Aorta (tissue), 5 donors: ENCODE measurements around the gene DPP8. TPM values are rescaled to one million over a fixed set of nuclear protein-coding genes. Genes with fewer than 3 reads are reported as not detected.

Source experiments
- ATAC-seq: fragments of 200-7000 bp; cut with Tn5 transposase; one replicate; pipeline ENCODE4 v1.9.1; 2022; ENCODE audit warnings: moderate library complexity; ENCODE audit not compliant: low FRiP score
- DNase-seq, 2 donors: peaks; one replicate each; pipeline ENCODE4 v3.0.0-alpha.2; 2020
- H3K27ac ChIP-seq, 2 donors: one replicate each; pipeline ENCODE4 v1.5.1; 2013; ENCODE audit warnings: low read length in 2 of 2, mild to moderate bottlenecking in 2 of 2, moderate library complexity in 2 of 2, control low read depth in 1 of 2, inconsistent platforms in 1 of 2, low read depth in 1 of 2
- H3K27me3 ChIP-seq, 2 donors: one replicate each; pipeline ENCODE4 v1.6.1; 2013; ENCODE audit warnings: control low read depth in 1 of 2, low read length in 1 of 2, mild to moderate bottlenecking in 1 of 2, moderate library complexity in 1 of 2; ENCODE audit not compliant: insufficient read depth in 2 of 2, control insufficient read depth in 1 of 2
- H3K36me3 ChIP-seq, 2 donors: one replicate each; pipeline ENCODE4 v1.6.1; 2013; ENCODE audit warnings: control low read depth in 1 of 2, low read length in 1 of 2, mild to moderate bottlenecking in 1 of 2; ENCODE audit not compliant: insufficient read depth in 2 of 2, control insufficient read depth in 1 of 2
- H3K4me1 ChIP-seq, 2 donors: one replicate each; pipeline ENCODE4 v1.6.1; 2013; ENCODE audit warnings: low read length in 2 of 2, control low read depth in 1 of 2, mild to moderate bottlenecking in 1 of 2, moderate library complexity in 1 of 2; ENCODE audit not compliant: insufficient read depth in 2 of 2, control insufficient read depth in 1 of 2
- H3K4me3 ChIP-seq, 2 donors: one replicate each; pipeline ENCODE4 v1.5.1; 2013; ENCODE audit warnings: low read length in 2 of 2, control low read depth in 1 of 2, mild to moderate bottlenecking in 1 of 2
- H3K9me3 ChIP-seq: one replicate; pipeline ENCODE4 v1.6.1; 2013; ENCODE audit warnings: mild to moderate bottlenecking, low read length; ENCODE audit not compliant: control insufficient read depth
- WGBS, 2 donors: extraction: QIAGEN DNeasy Blood & Tissue Kit; methylation state at CpG; one replicate each; pipeline ENCODE4 v1.1.7; 2013; 5-methylcytosine and 5-hydroxymethylcytosine counted together
- intact Hi-C, 2 donors: fragments of 100-400 bp; cut with DNase I; formaldehyde crosslinking; loops; one replicate each; pipeline versions ENCODE4 v1.14.2 to v1.15.0; 2022
- polyA plus RNA-seq, 2 donors: library from polyadenylated mRNA; stranded (reverse); fragments of 200-250 nt; gene quantifications; one replicate each; pipeline ENCODE4 v1.2.3, GENCODE V29; 2013
- total RNA-seq, 2 donors: library from RNA; stranded (reverse); fragmentation: NEBNext Ultra II Directional; extraction: Animal tissue kit (Norgen Biotek cat#: 25700); gene quantifications; one replicate each; pipeline ENCODE4 v1.2.1, GENCODE V29; 2021
- donor health status: healthy with polysubstance abuse.
- donor health status: Bipolar disorder and iron deficiency.
- donor health status: DM: no; HTN: no; CAD: no.
- donor health status: DM: no; HTN: no; CAD: no.
- donor health status: DM: yes; HTN: yes; CAD: no.

DPP8 gene
- total and polyA plus RNA-seq, 4 donors: 10.6 to 43.7 (median 25.6) TPM

DNA sequence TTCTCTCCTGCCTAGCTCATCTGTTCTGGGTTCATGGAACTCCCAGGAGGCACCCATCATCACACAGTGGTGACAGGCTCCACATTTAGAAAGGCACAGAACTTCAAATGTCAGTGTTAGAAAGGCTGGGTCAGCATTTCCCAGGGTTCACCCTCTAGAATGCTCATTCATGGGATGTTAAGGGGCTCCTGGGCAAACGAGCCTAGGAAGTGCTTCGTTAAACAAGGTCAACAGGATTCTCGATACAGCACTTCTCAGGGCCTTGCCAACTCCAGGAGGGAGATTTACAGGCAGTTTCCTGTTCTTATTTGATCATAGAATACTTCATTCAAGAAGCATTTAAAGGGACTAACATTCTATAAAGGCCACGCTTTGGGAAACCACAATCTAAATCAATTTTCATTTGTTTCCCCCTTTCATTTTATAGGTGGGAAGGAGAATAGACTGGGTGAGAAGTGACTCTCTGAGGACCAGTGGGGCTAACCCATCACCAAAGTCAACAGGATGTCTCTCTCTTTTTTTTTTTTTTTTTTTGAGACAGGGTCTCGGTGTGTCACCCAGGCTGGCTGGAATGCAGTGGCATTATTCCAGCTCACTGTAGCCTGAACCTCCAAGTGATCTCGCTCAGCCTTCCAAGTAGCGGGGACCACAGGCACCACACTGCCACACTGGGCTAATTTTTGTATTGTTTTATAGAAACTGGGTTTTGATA lies 109.0 kb downstream of the DPP8 start:
- 52 to 61% methylated on average over 7 of the region's 7 CpGs for WGBS, 2 donors

DNA sequence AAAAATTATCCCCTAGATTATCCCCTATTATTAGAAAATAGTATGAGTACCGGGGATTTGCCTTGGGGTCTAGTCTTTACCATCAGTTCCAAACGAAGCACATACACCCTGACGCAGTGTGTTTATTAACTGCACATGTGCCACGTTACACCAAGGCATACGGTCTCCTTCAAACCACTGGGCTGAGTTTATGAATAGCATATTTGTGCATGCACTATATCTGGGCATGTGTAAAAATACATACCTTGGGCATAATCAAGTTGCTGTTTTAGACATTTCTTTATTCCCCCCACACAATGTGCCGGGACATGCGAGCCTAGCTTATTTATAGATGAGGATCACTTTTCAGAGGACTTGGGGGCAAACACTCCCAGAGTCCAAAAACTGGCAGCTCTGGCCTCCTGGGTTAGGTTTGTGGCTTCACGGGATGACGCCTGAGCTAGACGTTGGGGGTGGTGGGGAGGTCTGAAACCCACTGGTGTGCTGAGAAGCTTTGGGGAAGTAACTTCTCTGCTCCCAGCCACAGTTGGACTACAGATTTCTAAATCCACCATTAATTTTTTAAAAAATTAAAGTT lies 111.0 kb downstream of the DPP8 start:
- no peak overlapping the region for H3K4me3 ChIP-seq
- no peaks in the 10 kb centered on the region for H3K36me3 ChIP-seq
- intact Hi-C loops: no loop called here
- WGBS, 2 donors: 82 to 87% methylated on average over 10 of the region's 10 CpGs
- H3K27me3 ChIP-seq: no peaks in the 10 kb centered on the region
- no peaks in the 10 kb centered on the region for H3K9me3 ChIP-seq
- no peaks in the 10 kb centered on the region for H3K4me1 ChIP-seq
- ATAC-seq (no peak), DNase-seq (no peak)
- H3K27ac ChIP-seq: no peak overlapping the region

More for the DNA sequence above, 109.0 kb downstream of the DPP8 start:
- DNase-seq (peak in 1 of 2 donors; percentile 17), ATAC-seq (no peak)
- Histone ChIP-seq H3K27ac (no peak overlapping the region), H3K9me3 (no peaks in the 10 kb centered on the region), H3K36me3 (no peaks in the 10 kb centered on the region), H3K4me1 (no peaks in the 10 kb centered on the region), H3K4me3 (no peak overlapping the region), H3K27me3 (no peaks in the 10 kb centered on the region)
- intact Hi-C loops: no loop called here

DNA sequence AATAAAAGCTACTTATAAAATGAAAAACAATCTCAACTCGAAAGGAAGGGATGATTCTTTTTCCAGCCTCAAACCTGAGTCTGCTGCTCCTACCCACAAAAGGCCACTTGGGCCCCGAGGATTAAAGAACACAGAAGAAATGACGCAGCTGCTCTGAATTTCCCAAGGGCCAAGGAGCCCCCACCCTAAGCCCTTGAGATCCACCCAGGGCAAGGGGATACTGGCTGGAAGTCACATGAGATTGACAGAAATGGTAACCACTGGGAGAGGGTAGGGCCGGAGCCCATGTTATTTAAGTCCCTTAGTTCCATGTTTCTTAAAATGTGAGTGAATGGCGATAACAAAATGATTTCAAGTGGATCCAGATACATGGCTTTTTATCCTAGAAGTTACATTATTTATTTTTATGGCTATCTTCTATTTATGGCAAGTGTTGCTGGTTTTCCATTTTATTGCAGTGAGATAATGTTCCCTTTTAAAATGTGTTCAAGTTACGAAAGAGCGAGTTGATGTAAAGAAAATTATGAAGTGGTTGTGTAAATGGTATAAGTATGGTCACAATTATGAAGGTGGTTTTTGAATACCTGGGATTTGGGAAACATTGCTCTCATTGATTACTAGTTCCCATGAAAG lies 111.6 kb downstream of the DPP8 start:
- WGBS, 2 donors: 88 to 90% methylated on average over 7 of the region's 7 CpGs
- Histone ChIP-seq H3K27me3 (no peaks in the 10 kb centered on the region), H3K4me3 (no peak overlapping the region), H3K36me3 (no peaks in the 10 kb centered on the region), H3K9me3 (no peaks in the 10 kb centered on the region), H3K27ac (no peak overlapping the region), H3K4me1 (no peaks in the 10 kb centered on the region)
- intact Hi-C loops: no loop called here
- DNase-seq (peak in 1 of 2 donors; percentile 3), ATAC-seq (no peak)

DNA sequence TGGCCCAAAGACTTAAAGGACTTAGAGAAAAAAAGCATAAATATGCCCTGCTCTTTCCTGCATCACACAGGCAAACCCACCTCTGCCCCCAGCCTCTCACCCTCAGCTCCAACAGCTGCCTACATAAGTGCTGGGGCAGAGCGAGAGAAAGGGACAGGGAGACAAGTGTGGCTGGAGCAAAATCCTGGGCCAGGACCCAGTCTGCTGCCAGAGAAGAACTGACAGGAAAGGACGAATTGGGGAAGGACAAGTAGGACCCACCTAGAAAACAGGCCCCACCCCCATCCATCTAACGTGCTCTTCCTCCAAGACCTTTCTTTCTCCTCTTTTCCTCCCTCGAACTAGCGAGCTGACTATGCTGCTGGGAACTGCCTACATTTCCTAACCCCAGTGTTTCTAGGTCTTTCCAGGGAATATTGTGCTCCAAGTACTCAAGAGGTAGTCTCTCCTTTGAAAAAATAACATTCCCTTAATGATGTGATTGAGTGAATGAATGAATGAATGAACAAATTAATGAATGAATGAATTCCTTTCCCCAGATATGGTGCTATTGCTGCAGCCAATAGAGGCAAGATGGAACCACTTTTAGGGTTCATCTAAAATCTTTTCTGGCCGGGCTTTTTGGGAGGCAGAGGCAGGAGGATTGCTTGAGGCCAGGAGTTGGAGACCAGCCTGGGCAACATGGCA lies 113.2 kb downstream of the DPP8 start:
- ATAC-seq: no peak
- no peak for DNase-seq
- no peaks in the 10 kb centered on the region for H3K9me3 ChIP-seq
- H3K27ac ChIP-seq: no peak overlapping the region
- no peaks in the 10 kb centered on the region for H3K4me1 ChIP-seq
- H3K4me3 ChIP-seq: no peak overlapping the region
- WGBS, 2 donors: 88 to 92% methylated on average over 6 of the region's 6 CpGs
- H3K36me3 ChIP-seq: no peaks in the 10 kb centered on the region
- no peaks in the 10 kb centered on the region for H3K27me3 ChIP-seq
- intact Hi-C loops: no loop called here

DNA sequence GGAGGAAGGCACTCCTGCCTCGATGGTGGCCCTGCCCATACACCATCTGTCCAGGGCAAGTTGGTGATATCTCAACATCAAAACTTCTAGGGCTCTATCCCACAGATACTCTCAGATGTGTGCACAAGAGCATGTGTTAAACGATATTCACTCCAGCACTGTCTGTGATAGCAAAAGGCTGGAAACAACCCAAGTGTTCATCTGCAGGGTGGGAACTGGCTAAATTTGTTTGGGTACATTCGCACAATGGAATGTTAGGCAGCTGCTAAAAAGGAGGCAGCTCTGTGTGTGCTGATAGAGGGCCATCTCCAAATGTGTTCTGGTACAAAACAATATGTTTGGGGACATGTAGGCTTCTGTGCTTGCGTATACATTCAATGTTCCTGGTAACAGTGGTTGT lies 114.5 kb downstream of the DPP8 start:
- Histone ChIP-seq H3K27ac (no peak overlapping the region), H3K27me3 (no peaks in the 10 kb centered on the region), H3K36me3 (no peaks in the 10 kb centered on the region), H3K4me3 (no peak overlapping the region), H3K9me3 (no peaks in the 10 kb centered on the region), H3K4me1 (no peaks in the 10 kb centered on the region)
- DNase-seq (no peak), ATAC-seq (no peak)
- WGBS, 2 donors: 92 to 95% methylated on average over 4 of the region's 4 CpGs
- intact Hi-C loops: no loop called here

DNA sequence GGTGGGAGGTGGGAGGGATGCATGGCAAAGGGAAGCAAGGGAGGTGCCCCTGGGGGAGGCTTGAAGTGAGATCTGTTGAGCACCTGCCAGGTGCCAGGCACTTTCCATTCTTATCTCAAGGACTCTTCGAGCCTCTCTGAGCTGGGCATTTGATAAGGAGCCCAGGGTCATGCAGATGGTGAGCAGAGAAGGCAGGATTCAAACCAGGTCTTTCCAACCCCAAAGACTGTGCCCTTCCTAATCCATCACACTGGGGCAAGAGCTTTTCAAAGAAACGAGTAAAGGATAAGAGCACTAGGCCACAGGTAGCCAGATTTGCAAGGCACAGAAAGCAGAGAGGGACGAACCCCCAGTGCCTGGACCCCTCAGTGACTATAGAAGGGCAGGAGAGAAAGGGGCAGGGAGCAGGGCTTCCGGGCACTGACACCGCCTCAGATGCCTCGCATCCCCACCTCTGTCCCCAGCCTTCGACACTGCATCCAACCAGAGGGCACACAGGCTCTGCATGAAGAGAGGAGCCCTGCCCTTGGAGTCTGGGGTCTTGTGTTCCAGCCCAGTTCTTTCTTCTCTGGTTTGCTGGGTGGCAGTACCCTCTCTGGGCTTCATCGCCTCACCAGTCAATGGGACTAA lies 115.8 kb downstream of the DPP8 start:
- 90 to 91% methylated on average over 8 of the region's 8 CpGs for WGBS, 2 donors
- Histone ChIP-seq H3K27ac (no peak overlapping the region), H3K36me3 (no peaks in the 10 kb centered on the region), H3K4me1 (no peaks in the 10 kb centered on the region), H3K9me3 (no peaks in the 10 kb centered on the region), H3K4me3 (no peak overlapping the region), H3K27me3 (no peaks in the 10 kb centered on the region)
- DNase-seq (peak in 1 of 2 donors; percentile 10), ATAC-seq (no peak)
- intact Hi-C loops: no loop called here

DNA sequence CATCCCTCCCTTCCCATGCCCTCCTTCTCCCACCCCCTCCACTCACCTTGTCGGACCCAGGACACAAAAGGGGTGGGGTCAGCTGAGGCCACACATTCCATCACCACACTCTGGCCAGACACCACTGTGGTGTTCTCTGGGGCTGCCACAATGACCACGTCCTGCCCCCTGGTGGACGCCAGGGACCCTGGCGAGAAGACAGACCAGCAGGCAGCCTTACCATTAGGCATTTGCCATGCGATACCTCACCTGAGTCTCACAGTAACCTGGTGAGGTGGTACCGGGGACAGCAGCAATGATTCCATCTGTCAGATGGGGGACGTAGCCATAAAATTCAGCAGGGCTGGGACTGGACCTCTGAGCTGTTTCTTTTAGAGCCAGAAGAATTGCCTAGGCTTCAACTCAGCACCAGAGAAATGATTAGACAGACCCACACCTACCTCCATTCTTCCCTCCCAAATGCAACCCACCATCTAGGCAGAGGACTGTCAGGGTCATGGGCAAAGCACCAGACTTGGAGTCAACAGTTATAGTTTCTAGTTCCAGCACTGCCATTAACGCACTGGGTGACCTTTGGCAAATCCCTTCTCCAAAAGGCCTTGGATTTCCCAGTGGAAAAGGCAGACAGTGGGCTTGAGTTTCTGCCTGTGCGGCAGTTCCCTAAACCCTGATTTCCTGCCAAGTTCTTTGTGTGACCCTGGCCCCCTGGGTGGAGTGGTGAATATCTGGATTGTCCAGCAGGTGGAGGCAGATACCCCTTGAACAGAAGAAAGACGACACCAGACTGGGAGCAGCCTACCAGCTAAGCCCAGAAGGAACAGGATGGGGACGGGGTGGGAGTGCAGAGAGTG lies 116.5 kb downstream of the DPP8 start:
- peak; percentile 76 for ATAC-seq
- no peaks in the 10 kb centered on the region for H3K27me3 ChIP-seq
- no peak overlapping the region for H3K27ac ChIP-seq

DNA sequence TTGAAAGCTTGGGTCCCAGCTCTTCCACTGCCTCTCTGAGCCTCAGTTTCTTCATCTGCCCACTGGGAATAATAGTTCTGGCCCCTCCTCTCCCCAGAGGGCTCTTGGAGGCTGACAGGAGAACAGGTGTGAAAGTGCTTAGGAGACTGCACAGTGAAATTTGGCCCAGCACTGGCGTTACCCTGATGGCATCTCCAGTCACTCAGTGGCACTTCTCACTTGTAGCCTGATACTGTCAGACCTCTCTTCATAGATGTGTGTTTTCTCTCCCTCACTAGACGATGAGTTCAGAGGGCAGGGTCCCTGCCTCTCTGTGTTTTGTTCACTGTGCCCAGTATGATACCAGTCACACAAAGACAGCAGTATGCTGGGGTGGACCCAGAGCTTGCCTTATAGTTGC lies 117.5 kb downstream of the DPP8 start:
- peak; percentile 7 to 36 for DNase-seq
- no peaks in the 10 kb centered on the region for H3K36me3 ChIP-seq
- H3K9me3 ChIP-seq: no peaks in the 10 kb centered on the region
- ATAC-seq: no peak
- intact Hi-C loops: no loop called here
- H3K27me3 ChIP-seq: no peaks in the 10 kb centered on the region
- 90 to 91% methylated on average over 2 of the region's 2 CpGs for WGBS, 2 donors
- no peaks in the 10 kb centered on the region for H3K4me1 ChIP-seq
- H3K27ac ChIP-seq: no peak overlapping the region
- H3K4me3 ChIP-seq: no peak overlapping the region

More for the DNA sequence above, 116.5 kb downstream of the DPP8 start:
- Histone ChIP-seq H3K4me3 (no peak overlapping the region), H3K36me3 (no peaks in the 10 kb centered on the region), H3K9me3 (no peaks in the 10 kb centered on the region), H3K4me1 (no peaks in the 10 kb centered on the region)
- DNase-seq: peak; percentile 57 to 81
- WGBS, 2 donors: 52 to 59% methylated on average over 11 of the region's 11 CpGs
- intact Hi-C loops: no loop called here
